ENCODE data around the gene TAF4B. TPM values are rescaled to one million over a fixed set of nuclear protein-coding genes. Genes with fewer than 3 reads are reported as not detected.

TAF4B gene
- total and polyA plus RNA-seq, 3 donors from 2014 or later = 11.6 to 57.5 (median 55.9) TPM

DNA sequence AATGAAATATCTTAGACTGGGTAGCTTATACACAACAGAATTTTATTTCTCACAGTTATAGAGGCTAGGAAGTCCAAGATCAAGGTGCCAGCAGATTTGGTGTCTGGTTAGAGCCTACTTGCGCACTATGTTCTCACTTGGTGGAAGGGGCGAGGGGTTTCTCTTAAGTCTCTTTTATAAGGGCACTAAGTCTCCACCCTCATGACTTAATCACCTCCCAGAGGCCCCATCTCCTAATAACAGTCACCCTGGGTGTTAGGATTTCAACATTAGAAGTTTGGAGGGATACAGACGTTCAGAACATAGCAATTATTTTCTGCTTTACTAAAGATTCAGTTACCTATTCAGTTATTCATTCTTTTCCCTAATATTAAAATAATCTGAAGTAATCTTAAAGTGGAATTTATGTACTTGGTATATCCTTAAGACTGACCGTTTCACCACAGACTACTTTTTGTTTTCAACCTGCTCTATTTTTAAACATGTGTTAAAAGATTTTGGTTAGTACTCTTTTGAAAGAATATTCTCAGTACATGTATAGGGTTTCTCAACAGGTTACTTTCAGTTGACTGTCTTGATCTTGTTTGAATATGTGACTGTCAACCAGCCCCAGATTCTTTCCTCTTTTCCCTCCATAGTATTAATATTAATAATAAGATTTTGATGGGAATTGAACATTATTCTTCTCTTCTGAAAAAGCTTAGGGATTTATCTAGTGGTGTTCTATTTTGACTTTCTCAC, 130.0 kb downstream of the TAF4B start:
- TF ChIP-seq POLR2A (IDR thresholded peaks at IDR 0.05) = no peak
- TF ChIP-seq, protein P1, sequence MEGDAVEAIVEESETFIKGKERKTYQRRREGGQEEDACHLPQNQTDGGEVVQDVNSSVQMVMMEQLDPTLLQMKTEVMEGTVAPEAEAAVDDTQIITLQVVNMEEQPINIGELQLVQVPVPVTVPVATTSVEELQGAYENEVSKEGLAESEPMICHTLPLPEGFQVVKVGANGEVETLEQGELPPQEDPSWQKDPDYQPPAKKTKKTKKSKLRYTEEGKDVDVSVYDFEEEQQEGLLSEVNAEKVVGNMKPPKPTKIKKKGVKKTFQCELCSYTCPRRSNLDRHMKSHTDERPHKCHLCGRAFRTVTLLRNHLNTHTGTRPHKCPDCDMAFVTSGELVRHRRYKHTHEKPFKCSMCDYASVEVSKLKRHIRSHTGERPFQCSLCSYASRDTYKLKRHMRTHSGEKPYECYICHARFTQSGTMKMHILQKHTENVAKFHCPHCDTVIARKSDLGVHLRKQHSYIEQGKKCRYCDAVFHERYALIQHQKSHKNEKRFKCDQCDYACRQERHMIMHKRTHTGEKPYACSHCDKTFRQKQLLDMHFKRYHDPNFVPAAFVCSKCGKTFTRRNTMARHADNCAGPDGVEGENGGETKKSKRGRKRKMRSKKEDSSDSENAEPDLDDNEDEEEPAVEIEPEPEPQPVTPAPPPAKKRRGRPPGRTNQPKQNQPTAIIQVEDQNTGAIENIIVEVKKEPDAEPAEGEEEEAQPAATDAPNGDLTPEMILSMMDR (IDR thresholded peaks at IDR 0.05) = no peak
- no peak for DNase-seq

DNA sequence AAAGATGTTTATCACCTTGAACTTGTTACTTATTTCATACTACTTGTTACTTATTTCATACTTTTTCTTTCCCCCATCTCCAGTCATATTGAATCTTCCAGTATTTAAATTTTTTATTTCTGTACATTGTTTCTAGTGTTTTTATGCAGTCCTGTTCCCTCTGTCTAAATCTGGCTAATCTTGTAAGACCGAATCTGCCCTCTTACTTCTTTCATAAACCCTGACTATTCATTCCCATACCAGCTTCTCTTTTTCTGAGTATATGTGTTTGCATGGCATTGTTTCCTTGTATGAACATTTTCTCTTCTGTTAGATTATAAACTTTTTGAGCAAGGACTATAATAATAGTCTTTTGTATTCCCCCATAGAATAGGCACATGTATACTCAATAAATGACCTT, 131.7 kb downstream of the TAF4B start:
- Histone ChIP-seq H3K9me3 (no peaks in the 10 kb centered on the region), H3K36me3 (ENCODE audit: low read depth, missing control alignments) (no peaks in the 10 kb centered on the region), H3K27ac (no peak overlapping the region), H3K4me3 (no peak overlapping the region), H3K4me1 (no peaks in the 10 kb centered on the region), H3K27me3 (no peaks in the 10 kb centered on the region)
- TF ChIP-seq POLR2A (IDR thresholded peaks at IDR 0.05) = no peak
- TF ChIP-seq, protein P1 (IDR thresholded peaks at IDR 0.05) = no peak
- DNase-seq = no peak
- 67 to 93% methylated on average over 1 of the region's 1 CpG for WGBS, 2 donors
- intact Hi-C loops (cut with DNase I; ENCODE audit: low total_unique reads) = no loop called here

More for the DNA sequence above, 130.0 kb downstream of the TAF4B start:
- intact Hi-C loops (cut with DNase I; ENCODE audit: low total_unique reads) = no loop called here
- Histone ChIP-seq H3K36me3 (ENCODE audit: low read depth, missing control alignments) (no peaks in the 10 kb centered on the region), H3K4me3 (no peak overlapping the region), H3K9me3 (no peaks in the 10 kb centered on the region), H3K4me1 (no peaks in the 10 kb centered on the region), H3K27me3 (no peaks in the 10 kb centered on the region), H3K27ac (no peak overlapping the region)
- 85 to 89% methylated on average over 4 of the region's 4 CpGs for WGBS, 2 donors

DNA sequence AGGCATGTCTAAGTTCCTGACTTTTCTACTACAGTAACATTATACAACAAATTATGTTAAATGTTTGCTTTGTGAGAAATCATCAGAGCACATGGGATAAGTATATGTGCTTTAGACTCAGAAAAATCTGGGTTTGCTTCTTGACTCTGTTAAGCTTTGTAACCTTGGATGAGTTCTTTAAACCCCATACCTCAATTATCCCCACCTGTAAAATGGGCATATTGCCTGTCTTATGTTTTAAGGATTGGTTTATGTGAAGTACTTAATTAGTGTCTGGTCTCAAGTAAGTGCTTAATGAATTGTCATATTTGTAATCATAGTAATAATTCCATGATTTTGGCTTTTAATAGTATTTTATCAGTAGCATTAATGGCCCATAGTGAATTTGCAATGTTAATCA, 135.8 kb downstream of the TAF4B start:
- Histone ChIP-seq H3K4me1 (no peaks in the 10 kb centered on the region), H3K9me3 (no peaks in the 10 kb centered on the region), H3K27ac (no peak overlapping the region), H3K27me3 (no peaks in the 10 kb centered on the region), H3K4me3 (no peak overlapping the region), H3K36me3 (ENCODE audit: low read depth, missing control alignments) (no peaks in the 10 kb centered on the region)
- intact Hi-C loops (cut with DNase I; ENCODE audit: low total_unique reads) = no loop called here
- DNase-seq = no peak
- no peak for TF ChIP-seq POLR2A (IDR thresholded peaks at IDR 0.05)
- TF ChIP-seq, protein P1 (IDR thresholded peaks at IDR 0.05) = no peak

DNA sequence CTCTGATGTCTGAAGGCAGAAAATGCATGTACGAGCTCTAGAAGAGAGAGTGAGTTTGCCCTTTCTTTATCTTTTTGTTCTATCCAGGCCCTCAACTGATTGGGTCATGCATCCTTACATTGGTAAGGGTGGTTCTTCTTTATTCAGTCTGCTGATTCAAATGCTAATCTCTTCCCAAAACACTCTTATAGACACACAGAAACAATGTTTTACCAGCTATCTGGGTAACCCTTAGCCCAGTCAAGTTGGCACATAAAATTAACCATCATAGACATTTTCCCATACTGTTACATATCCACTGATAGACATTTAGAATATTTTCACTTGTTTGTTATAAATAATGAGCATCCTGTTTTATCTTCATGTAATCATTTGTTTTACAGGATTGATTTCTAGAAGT, 141.2 kb downstream of the TAF4B start:
- H3K9me3 ChIP-seq = no peaks in the 10 kb centered on the region
- no peak overlapping the region for H3K27ac ChIP-seq
- H3K27me3 ChIP-seq = no peaks in the 10 kb centered on the region
- H3K36me3 ChIP-seq (ENCODE audit: low read depth, missing control alignments) = no peaks in the 10 kb centered on the region
- H3K4me1 ChIP-seq = no peaks in the 10 kb centered on the region
- no peak for DNase-seq
- intact Hi-C loops (cut with DNase I; ENCODE audit: low total_unique reads) = no loop called here
- no peak overlapping the region for H3K4me3 ChIP-seq
- WGBS, 2 donors = 93 to 94% methylated on average over 1 of the region's 1 CpG
- no peak for TF ChIP-seq POLR2A (IDR thresholded peaks at IDR 0.05)
- TF ChIP-seq, protein P1 (IDR thresholded peaks at IDR 0.05) = no peak

DNA sequence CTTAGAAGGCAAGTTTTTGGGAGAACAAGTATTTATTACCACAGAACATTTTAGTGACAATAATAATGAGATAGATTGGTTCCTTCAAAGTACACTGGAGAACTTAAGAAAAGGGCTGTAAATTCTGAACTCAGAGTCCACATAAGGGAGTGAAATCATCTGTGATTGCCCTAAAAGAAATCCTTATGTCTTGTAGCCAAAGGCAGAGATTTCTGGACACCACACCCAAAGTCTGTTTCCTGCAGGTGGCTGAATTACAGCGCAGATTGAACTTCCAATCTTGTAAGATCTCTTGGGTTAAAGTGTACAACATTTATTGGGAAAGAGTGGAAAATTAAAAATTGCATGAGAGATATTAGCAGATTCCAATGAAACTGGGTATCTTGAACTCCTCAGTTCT, 143.8 kb downstream of the TAF4B start:
- Histone ChIP-seq H3K4me3 (no peak overlapping the region), H3K36me3 (ENCODE audit: low read depth, missing control alignments) (no peaks in the 10 kb centered on the region), H3K4me1 (no peaks in the 10 kb centered on the region), H3K27me3 (no peaks in the 10 kb centered on the region), H3K9me3 (no peaks in the 10 kb centered on the region), H3K27ac (no peak overlapping the region)
- TF ChIP-seq, protein P1 (IDR thresholded peaks at IDR 0.05) = no peak
- no peak for TF ChIP-seq POLR2A (IDR thresholded peaks at IDR 0.05)
- DNase-seq = no peak
- 92 to 94% methylated on average over 1 of the region's 1 CpG for WGBS, 2 donors
- intact Hi-C loops (cut with DNase I; ENCODE audit: low total_unique reads) = no loop called here

All from testis (tissue), 3 donors.